SHP77 treated with DMSO at 0.1 percent for 48 hours (cell line): ENCODE results near the gene NUCKS1.

Experiments used
- DNase-seq: peaks from one replicate; lab custom pipeline; 2025; lab: John Stamatoyannopoulos, UW

The NUCKS1 gene, protein sequence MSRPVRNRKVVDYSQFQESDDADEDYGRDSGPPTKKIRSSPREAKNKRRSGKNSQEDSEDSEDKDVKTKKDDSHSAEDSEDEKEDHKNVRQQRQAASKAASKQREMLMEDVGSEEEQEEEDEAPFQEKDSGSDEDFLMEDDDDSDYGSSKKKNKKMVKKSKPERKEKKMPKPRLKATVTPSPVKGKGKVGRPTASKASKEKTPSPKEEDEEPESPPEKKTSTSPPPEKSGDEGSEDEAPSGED

GRCh38 chr1:205750138-205751035, at the start of gene NUCKS1:
Gene NUCKS1 (minus strand): TSS chr1:205750182. CDS start chr1:205749973, 209 bp downstream.
- DNase-seq = peak; percentile 95

GRCh38 chr1:205798577-205798976, 48.6 kb upstream of the NUCKS1 start:
- no peak for DNase-seq

- no peak for DNase-seq
Measured at GRCh38 chr1:205797168-205797567, 47.2 kb upstream of the NUCKS1 start.

DNA sequence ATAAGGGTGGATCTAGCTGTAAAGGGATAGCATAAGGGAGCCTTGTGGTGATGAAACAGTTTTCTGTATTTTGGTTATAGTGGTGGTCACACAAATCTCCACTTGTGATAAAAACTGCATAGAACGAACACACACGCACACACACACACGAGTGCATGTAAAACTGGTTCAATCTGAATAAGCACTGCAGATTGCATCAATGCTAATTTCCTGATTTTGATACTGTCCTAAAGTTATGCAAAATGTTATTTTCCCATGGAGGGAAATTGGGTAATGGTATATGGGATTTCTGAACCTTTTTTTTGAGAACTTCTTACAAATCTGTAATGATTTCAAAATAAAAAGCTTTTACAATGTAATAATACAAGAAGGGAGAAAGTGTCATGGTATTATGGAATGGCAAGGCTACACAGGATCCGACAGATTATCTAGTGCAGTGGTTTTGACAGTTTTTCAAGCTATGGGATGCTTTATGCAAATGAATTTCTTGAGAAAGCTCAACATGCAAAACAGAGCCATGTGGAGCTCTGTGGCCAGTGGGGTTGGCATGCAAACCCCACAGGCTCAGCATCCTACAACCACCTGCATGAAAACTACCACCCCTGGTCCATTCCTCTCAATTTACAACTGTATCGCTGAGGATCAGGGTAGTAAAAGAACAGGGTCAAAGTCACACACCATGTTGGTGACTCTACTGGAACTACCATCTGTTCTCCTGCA, 44.2 kb upstream of the NUCKS1 start:
- DNase-seq = no peak

- DNase-seq = no peak
Measured at GRCh38 chr1:205792961-205793673, 43.1 kb upstream of the NUCKS1 start.

DNA sequence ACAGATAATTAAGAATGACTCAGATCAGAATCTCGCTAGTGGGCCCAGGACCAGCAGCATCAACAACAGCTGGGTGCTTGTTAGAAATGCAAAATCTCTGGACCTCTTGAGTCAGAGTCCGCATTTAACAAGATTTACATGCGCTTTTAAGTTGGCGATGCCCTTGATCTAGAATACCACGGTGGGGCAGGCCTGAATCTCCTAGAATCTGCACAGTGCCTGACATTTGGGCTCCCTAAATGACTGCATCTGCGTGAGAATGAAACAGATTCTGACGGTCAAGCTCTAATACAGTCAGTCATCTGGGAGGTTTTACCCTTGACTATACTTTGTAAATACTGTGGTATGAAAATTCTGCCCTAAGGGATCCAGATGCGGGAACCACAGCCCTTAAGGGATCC, 42.5 kb upstream of the NUCKS1 start:
- DNase-seq = no peak

- no peak for DNase-seq
Measured at GRCh38 chr1:205791568-205792180, 41.7 kb upstream of the NUCKS1 start.

GRCh38 chr1:205787287-205787916, 37.4 kb upstream of the NUCKS1 start:
- no peak for DNase-seq

DNA sequence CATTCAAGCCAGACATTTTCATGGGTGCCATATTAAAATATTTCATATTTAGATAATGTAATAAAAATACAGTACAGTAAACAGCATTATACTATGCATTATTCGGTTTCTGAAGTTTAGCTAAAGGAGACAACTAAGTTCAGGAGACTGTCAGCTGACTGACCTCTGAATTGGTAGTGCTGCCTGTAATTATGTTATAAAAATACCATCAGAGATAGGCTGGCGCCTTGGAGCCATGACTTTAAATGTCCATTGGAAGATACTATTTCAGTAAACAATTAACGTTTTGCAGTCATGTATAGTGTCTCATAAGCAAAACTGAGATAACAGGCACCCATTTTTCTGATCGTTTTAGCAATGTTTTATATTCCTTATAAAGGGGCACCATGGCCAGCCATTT, 36.6 kb upstream of the NUCKS1 start:
- DNase-seq = no peak

DNA sequence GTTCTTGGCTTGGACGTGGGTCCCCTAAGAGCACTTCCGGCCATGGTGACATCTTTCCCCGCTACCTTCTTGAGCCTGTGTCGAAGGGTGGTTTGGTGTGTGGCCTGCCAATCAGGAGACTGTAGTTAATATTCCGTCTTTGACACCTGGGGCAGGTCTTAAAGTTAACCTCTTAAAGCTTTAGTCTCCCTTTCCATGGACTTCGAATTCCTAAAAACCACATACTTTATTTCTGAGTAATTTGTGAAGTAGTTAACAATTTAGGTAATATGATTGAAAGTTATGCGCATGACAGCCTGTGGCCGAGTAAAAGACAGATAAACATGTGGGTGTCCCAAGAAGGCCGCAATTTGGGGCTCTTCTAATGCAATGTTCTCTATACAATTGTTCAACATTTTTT, 35.5 kb upstream of the NUCKS1 start:
- no peak for DNase-seq

DNA sequence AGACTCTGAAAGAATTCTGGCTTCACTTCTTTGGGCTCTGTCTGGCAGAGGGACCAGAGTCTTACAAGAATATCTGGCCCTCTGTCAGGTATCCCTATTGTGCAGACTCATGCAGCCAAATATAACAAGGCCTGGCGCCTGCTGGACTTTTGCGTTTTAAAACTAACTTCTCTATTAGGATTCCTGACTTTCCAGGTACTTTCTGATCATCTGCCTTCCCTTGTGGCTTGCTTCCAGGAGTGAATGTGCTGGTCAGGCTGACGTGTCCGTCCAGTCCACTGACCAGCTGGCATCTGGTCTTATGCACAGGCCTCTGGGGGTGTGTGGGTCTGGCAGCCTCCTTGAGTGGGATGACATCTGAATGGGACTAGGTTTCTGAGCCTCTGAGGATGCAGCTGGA, 33.9 kb upstream of the NUCKS1 start:
- no peak for DNase-seq

DNA sequence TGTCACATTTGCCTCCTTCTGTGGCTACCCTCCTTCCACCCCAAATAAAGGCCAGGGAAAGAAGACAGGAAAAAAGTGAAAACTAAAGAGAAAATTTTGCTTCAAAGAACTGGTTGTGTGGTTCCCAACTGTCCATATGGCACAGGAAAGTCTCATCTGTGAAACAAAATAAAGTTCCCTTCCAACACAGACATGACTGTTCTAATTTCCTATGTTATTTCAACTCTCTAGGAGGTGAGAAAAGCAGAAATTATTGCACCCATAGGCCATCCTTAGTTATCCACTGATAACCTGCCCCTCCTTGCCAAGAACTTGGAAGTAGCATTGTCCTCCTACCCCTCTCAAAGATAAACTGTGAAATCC, 33.4 kb upstream of the NUCKS1 start:
- DNase-seq = no peak

GRCh38 chr1:205782627-205783432, 32.8 kb upstream of the NUCKS1 start:
- no peak for DNase-seq

DNA sequence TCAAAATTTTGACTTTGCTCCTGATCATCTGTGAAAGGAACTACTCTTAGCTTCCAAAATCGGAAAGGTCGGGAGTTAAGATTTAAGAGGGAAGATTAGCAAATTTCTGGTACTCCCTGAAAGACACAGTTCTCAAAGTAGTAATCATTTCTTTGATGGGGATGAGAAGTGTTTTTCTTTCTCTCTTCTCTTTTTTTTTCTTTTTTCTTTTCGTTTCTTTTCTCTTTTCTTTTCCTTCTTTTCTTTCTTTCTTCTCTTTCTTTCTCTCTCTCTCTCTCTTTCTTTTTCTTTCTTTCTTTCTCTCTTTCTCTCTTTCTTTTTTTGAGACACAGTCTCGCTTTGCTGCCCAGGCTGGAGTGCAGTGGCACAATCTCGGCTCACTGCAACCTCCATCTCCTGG, 30.4 kb upstream of the NUCKS1 start:
- DNase-seq = no peak

GRCh38 chr1:205777994-205778393, 28.0 kb upstream of the NUCKS1 start:
- DNase-seq = no peak

GRCh38 chr1:205775717-205776056, 25.7 kb upstream of the NUCKS1 start:
- DNase-seq = no peak

GRCh38 chr1:205775015-205775716, 25.2 kb upstream of the NUCKS1 start, which contains the start of gene RAB29:
Gene RAB29 (minus strand): TSS chr1:205775482. CDS start chr1:205774956, 526 bp downstream.
- DNase-seq = no peak

- DNase-seq = no peak
Measured at GRCh38 chr1:205774198-205775014, 24.4 kb upstream of the NUCKS1 start.

DNA sequence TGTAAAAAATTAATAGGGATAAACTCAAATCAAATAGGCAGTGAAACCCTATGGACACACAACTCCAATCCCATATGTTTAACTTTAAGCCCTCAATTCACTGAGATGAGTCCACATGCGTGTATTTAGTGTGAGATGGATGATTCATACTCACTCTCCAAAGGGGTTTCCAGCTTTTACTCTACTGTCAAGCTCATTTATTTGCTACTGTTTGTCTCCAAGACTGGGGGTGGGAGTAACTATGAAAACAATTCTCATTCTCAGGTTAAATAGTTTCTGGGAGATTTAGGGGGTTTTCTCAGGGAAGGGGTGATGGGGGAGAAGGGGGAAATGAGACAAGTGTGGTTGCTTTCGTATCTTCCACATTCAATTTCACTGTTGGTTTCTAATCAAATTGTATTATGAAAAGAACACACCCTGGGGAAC, 22.6 kb upstream of the NUCKS1 start:
- no peak for DNase-seq
